ENCODE data around the gene PRPS1.
A peak's percentile ranks its signal among the peaks of the same experiment; 100 is the strongest.
"Not testable (repeated sequence)": the region's sequence is repeated elsewhere in the genome, so short reads cannot be mapped to it uniquely, and the experiment has no call there.

The PRPS1 gene

GRCh38 chrX:107630031-107630689 lies 1.9 kb downstream of the PRPS1 start:
- DNase-seq, result no peak

- DNase-seq, result no peak
Observed at GRCh38 chrX:107632346-107632745, 4.0 kb downstream of the PRPS1 start.

- DNase-seq, result no peak
Observed at GRCh38 chrX:107646735-107647134, 18.4 kb downstream of the PRPS1 start.

GRCh38 chrX:107648332-107648731 lies 20.0 kb downstream of the PRPS1 start:
- DNase-seq, result no peak

DNA sequence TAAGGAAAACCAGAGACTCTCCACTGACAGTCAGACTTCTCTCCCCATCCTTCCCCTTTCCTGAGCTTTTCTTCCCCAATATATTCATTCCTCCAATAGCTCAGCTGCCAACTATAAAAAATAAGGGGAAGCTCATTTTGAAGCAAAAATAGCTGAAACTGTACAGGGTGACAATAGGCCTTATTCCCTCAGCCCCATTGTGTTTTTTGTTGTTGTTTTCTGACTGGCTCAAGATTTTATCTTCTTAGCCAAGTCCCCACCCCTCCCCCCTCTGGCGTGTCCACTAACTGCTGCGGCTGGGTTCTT lies 26.2 kb downstream of the PRPS1 start:
- DNase-seq, result no peak

GRCh38 chrX:107654872-107655761 lies 26.8 kb downstream of the PRPS1 start:
- peak; percentile 34 for DNase-seq

GRCh38 chrX:107656978-107657377 lies 28.7 kb downstream of the PRPS1 start:
- DNase-seq, result no peak

DNA sequence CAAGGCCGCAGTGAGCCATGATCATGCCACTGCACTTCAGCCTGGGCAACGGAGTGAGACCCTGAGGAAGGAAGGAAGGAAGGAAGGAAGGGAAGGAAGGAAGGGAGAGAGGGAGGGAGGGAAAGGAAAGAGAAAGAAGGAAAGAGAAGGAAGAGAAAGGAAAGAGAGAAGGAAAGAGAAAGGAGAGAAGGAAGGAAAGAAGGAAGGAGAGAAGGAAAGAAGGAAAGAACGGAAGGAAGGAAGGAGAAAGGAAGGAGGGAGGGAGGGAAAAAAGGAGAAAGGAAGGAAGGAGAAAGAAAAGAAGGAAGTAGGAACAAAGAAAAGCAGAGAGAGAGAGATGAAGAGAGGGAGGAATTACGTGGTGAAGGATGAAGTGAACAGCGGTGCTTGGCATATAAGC lies 30.4 kb downstream of the PRPS1 start:
- no peak for DNase-seq

DNA sequence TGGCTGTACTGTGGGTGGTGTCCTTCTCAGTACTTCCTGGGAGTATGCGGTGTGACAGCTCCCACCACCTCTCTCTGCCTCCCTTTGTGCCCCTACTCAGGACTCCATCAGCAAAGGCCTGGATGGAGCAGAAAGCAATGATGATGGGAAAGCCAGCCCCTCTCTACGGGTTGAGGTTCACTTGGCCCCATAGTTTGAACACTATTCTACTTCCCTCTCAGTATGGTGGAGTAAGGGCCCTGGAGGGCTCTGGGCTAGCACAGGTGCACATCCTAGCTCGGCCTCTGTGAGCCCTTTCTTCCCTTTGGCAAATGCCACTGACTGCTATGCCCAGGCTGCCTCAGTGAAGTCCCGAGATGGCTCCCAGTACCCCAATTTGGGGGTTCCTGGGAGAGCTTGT lies 31.0 kb downstream of the PRPS1 start:
- no peak for DNase-seq

GRCh38 chrX:107659768-107660167 lies 31.5 kb downstream of the PRPS1 start:
- DNase-seq, result peak; percentile 6

- DNase-seq, result no peak
Observed at GRCh38 chrX:107662145-107662544, 33.8 kb downstream of the PRPS1 start.

- no peak for DNase-seq
Observed at GRCh38 chrX:107662824-107663223, 34.5 kb downstream of the PRPS1 start.

GRCh38 chrX:107666931-107667330 lies 38.6 kb downstream of the PRPS1 start:
- no peak for DNase-seq

GRCh38 chrX:107667426-107667825 lies 39.1 kb downstream of the PRPS1 start:
- DNase-seq, result no peak

GRCh38 chrX:107668710-107669109 lies 40.4 kb downstream of the PRPS1 start:
- DNase-seq, result not testable (repeated sequence)

GRCh38 chrX:107669261-107669660 lies 41.0 kb downstream of the PRPS1 start:
- DNase-seq, result no peak

GRCh38 chrX:107669885-107670628 lies 41.7 kb downstream of the PRPS1 start:
- no peak for DNase-seq

- not testable (repeated sequence) for DNase-seq
Observed at GRCh38 chrX:107671256-107671655, 42.9 kb downstream of the PRPS1 start.

- DNase-seq, result peak; percentile 16
Observed at GRCh38 chrX:107672955-107673378, 44.7 kb downstream of the PRPS1 start.

GRCh38 chrX:107673431-107673830 lies 45.1 kb downstream of the PRPS1 start:
- DNase-seq, result no peak

DNA sequence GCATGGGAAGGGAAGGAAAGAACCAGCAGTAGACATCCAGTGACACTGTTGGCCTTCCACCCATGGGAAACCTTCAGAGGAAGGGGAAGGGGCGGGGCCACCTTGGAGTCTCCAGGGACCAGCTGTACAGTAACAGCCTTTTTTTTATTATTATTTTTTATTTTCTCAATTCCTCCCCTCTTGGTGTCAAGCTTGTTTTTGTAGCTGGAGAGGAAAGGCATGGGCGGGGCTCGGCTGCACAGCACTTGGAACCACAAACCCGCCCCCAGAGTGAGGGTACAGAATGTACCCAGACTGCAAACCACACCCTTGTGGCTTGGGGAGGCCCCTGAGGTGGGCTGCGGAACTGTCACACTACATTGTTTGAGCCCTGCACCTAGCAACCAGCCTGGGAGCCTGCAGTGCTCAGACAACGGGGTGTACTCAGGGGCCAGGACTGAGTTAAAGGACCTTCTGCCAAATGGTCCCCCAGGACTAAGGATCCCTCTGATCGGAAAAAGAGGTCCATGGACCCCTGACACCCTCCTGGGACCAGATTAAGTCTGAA lies 45.7 kb downstream of the PRPS1 start:
- no peak for DNase-seq

GRCh38 chrX:107674480-107675364 lies 46.4 kb downstream of the PRPS1 start:
- no peak for DNase-seq

DNA sequence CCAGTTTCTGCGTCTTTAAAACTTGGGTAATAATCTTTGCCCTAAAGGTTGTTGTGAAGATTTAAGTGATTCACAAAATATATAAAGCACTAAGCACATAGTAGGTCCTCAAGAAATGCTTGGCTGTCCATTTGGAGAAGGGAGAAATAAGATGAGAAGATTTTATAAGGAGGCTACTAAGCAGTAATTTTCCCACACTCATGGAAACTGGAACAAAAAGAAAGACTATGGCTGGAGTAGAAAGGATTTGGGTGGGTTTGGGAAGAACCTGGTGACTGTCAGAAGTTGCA lies 47.0 kb downstream of the PRPS1 start:
- no peak for DNase-seq

Data from NCI-H2107 (cell line).